ENCODE results near the gene MYH14.
A peak's percentile ranks its signal among the peaks of the same experiment; 100 is the strongest.

The MYH14 gene

GRCh38 chr19:50264483-50265186 is 61.2 kb downstream of the MYH14 start:
- DNase-seq = no peak

- no peak for DNase-seq
Measured at GRCh38 chr19:50266041-50266440, 62.6 kb downstream of the MYH14 start.

DNA sequence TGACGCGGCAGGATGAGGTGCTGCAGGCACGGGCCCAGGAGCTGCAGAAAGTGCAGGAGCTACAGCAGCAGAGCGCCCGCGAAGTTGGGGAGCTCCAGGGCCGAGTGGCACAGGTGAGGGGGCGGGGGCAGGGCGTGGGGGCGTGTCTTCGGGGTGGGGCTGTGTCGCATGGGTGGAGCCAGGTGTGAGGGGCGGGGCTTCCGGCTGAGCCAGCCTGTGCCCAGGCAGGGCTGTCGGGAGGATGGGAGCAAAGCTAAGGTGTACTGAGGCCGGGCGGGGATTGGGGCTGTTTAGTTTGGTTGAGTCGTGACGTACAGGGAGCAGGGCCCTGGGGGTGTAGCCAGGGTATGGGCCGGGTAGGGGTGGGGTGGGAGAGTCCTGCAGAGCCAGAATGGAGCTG is 63.5 kb downstream of the MYH14 start:
- peak; percentile 48 for DNase-seq

DNA sequence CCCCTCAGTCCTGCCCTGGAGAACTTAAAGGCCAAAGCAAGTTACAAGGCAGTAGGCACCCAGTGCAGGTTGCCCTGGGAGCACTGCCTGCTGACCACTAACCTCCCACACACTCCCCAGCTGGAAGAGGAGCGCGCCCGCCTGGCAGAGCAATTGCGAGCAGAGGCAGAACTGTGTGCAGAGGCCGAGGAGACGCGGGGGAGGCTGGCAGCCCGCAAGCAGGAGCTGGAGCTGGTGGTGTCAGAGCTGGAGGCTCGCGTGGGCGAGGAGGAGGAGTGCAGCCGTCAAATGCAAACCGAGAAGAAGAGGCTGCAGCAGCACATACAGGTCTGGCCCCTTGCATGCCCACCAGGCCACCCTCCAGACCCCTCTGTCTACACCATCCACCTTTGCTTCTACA is 64.6 kb downstream of the MYH14 start:
- DNase-seq = no peak

DNA sequence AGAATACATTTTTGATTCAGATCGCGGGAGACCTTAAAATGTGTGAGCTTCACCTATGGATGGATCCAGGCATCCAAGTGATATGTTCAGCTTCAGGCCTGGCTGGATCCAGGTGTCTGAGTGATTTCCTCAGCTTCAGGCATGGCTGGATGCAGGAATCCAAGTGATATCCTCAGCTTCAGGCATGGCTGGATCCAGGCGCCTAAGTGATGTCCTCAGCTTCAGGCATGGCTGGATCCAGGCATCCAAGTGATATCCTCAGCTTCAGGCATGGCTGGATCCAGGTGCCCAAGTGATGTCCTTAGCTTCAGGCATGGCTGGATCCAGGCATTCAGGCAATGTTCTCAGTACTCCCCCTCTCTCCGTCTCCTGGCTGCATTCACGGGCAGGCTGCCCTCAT is 65.1 kb downstream of the MYH14 start:
- no peak for DNase-seq

DNA sequence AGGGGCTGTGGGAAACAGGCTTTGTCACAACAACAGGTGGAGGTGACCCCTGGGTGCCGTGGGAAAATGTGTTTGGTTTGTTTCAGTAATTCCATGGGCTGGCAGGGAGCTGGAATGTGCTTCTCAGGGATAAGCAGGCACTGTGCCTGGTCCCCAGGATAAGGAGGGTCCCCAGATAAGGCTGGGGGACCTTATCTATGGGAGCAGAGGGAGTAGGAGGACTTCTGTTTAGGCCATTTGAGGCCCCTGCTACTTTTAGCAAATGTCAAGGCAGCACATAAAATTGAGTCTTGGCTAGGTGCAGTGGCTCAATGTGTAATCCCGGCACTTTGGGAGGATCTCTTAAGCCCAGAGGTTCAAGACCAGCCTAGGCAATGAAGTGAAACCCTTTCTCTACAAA is 66.2 kb downstream of the MYH14 start:
- no peak for DNase-seq

DNA sequence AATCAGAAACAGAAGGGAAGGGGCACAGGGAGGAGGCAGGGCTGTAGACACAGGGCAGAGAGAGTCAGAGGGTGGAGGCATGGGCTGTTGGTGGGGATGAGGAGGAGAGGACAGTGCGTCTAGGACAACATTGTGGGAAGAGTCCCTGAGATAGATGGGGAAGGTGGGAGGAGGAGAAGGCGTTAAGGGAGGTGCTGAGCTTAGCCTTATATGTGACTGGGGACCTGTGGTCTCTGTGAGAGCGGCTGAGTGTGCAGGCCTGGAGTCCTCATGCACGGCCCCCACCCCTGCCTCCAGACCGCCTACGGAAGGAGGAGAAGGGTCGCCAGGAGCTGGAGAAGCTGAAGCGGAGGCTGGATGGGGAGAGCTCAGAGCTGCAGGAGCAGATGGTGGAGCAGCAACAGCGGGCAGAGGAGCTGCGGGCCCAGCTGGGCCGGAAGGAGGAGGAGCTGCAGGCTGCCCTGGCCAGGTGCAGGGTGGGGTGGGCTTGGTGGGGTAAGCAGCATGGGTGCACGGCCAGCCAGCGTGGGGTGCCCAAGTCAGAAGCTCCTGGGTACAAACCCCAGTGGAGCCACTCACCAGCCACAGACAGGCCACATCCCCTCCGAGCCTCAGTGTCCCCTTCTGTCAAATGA is 69.0 kb downstream of the MYH14 start:
- no peak for DNase-seq

DNA sequence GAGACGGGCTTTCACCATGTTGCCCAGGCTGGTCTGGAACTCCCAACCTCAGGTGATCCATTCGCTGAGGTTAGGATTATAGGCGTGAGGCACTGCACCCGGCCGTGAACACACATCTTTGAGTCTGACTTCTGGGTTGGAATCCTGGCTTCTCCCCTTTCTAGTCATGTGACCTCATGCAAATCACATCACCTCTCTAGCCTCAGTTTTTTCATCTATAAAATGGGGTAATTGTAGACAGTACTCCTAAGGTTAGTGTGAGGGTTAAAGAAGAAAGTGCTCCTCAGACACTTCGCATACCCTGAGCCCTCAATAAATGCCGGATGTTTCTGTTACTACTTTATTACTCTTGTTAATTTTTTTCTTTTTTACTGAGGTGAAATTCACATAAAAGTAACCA is 70.4 kb downstream of the MYH14 start:
- DNase-seq = no peak

- no peak for DNase-seq
Measured at GRCh38 chr19:50275577-50276368, 72.4 kb downstream of the MYH14 start.

- DNase-seq = no peak
Measured at GRCh38 chr19:50276370-50277063, 73.1 kb downstream of the MYH14 start.

DNA sequence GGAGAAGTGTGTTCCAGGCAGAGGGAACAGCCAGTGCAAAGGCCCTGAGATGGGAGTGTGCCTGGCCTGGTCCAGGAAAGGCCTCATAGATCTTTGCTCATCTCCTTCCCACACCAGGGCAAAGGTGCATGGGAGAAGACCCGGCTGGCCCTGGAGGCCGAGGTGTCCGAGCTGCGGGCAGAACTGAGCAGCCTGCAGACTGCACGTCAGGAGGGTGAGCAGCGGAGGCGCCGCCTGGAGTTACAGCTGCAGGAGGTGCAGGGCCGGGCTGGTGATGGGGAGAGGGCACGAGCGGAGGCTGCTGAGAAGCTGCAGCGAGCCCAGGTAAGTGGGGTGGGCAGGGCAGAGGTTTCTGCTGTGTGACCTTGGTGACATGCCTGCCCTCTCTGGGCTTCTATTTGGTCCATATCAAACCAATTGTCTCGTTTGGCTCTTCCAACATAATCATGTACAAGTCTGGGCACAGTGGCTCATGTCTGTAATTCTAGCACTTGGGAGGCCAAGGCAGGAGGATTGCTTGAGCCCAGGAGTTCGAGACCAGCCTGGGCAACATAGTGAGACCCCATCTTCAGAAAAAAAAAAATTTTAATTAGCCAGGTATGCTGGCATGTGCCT is 74.7 kb downstream of the MYH14 start:
- DNase-seq = no peak

GRCh38 chr19:50280074-50280473 is 76.7 kb downstream of the MYH14 start:
- DNase-seq = no peak

DNA sequence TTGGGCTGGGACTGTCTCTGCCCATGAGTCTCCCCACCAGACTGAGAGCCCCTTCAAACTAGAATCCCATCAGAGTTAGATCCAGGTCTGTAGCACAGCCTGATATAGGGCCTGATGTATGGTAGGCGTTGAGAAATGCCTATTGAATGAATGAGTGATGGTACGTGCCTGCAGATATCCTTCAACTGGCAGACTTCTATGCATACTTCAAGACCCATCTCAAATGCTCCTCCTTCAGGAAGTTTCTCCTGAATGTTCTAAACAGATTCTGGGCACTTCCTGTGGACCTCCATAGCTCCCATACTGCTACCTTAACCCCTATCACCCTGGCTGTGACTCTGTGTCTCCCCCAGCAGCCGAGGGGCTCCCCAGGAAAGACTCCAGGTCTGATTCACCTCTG is 77.6 kb downstream of the MYH14 start:
- no peak for DNase-seq

- no peak for DNase-seq
Measured at GRCh38 chr19:50281491-50281890, 78.1 kb downstream of the MYH14 start.

GRCh38 chr19:50285833-50286232 is 82.4 kb downstream of the MYH14 start:
- DNase-seq = no peak

- DNase-seq = no peak
Measured at GRCh38 chr19:50286443-50286842, 83.0 kb downstream of the MYH14 start.

DNA sequence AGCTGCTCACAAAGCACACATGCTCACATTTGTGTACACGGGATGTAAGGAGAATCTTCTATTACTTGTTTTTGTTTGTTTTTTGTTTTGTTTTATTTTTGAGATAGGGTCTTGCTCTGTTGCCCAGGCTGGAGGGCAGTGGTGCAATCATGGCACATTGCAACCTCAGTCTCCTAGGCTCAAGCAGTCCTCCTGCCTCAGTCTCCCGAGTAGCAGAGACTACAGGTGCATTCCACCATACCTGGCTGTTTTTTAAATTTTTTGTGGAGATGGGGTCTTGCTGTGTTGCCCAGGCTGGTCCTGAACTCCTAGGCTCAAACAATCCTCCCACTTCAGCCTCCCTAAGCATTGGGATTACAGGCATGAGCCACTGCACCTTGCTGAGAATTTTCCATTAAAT is 83.9 kb downstream of the MYH14 start:
- DNase-seq = no peak

DNA sequence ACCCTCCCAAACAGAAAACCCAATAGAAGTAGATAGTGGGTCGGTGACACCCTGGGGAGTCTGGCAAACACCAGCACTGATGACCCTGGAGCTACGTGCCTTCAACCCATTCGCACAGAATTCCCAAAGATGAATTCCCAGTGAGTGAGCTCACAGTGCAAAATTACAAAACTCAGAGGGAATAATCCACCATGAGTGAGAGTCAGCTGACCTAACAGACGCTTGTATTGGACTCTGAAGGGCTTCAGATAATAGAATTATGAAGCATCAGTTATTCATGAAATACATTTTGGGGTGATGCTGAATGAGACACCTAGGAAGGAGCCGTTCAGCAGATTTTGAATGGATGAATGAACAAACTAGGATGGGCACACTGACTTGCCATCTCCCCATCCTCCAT is 85.5 kb downstream of the MYH14 start:
- no peak for DNase-seq

- DNase-seq = no peak
Measured at GRCh38 chr19:50290011-50290410, 86.6 kb downstream of the MYH14 start.

GRCh38 chr19:50290775-50291174 is 87.4 kb downstream of the MYH14 start:
- no peak for DNase-seq

DNA sequence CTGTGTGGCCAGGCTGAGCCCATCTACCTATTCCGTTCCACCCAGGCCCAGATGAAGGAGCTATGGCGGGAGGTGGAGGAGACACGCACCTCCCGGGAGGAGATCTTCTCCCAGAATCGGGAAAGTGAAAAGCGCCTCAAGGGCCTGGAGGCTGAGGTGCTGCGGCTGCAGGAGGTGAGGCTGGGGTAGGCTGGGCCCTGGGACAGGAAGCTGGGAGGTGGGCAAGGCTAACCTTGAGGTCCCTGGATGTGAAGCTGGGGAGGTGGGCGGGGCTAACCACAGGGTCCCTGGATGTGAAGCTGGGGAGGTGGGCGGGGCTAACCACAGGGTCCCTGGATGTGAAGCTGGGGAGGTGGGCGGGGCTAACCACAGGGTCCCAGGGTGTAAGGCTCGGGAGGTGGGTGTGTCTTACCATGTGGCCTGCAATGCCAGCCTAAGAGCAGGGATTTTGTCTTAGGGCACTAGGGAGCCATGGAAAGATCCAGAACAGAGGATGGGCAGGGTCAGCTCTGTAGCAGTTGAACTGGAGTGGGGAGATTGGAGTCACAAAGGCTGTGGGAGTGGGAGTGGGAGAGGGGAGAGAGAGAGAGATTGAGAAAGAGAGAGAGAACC is 88.9 kb downstream of the MYH14 start:
- DNase-seq = no peak

DNA sequence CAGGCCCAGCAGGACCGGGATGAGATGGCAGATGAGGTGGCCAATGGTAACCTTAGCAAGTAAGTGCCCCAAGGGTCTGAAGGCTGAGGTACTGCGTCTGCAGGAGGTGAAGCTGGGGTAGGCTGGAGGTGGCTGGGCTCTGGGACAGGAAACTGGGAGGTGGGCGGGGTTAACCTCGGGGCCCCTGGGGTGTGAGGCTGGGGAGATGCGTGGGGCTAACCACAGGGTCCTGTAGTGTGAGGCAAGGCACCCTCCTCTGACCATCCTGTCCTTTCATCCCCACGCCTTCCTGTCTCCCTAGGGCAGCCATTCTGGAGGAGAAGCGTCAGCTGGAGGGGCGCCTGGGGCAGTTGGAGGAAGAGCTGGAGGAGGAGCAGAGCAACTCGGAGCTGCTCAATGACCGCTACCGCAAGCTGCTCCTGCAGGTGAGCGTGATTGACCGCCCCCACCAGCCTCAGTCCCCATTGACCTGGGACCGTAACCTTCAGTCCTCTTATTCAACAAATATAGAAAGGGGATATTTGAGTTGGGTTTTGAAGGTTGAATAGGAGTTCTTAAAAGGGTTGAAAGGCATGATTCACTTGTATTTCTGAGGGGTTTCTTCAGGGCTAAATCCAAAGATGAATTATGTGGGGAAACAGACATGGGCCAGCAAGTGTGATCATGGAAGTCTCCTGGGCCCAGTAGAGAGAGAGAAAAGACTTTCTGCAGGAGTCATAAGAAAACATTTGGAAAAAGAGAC is 90.0 kb downstream of the MYH14 start:
- no peak for DNase-seq

All from activated CD4-positive, alpha-beta T cell treated with anti-CD3 and anti-CD28 coated beads, Interleukin-2, amount 50 U/mL, for 16 hours (primary cell).